HEK293 (cell line): Measurements from ENCODE around the gene ABHD15.
A peak's percentile ranks its signal among the peaks of the same experiment; 100 is the strongest.

ENCODE experiments used
- CTCF ChIA-PET: fragments of 350-600 bp; formaldehyde crosslinking; extraction: SDS; loops from one replicate; lab custom pipeline; 2021; ENCODE audit warnings: antibody characterized with exemption; lab: Yijun Ruan, JAX
- POLR2A ChIA-PET: fragments of 300-600 bp; formaldehyde crosslinking; extraction: SDS; loops from one replicate; lab custom pipeline; 2020; ENCODE audit warnings: antibody characterized with exemption, inconsistent platforms; lab: Yijun Ruan, JAX
- H3K27ac ChIP-seq: fragments of 200-500 bp; sonication (Bioruptor generic); 2 replicates; pipeline ENCODE4 v1.5.1; 2014; ENCODE audit warnings: low read depth, low read length, control low read depth, inconsistent platforms; ENCODE audit errors: extremely low read depth
- H3K36me3 ChIP-seq, 2 experiments: fragments of 200-500 bp in 1 of 2; sonication (Bioruptor generic) in 1 of 2; 1 replicate in 1 of 2; 2 replicates in 1 of 2; pipeline ENCODE4 v1.5.1; 2014 to 2017; ENCODE audit warnings: inconsistent platforms in 2 of 2, low read length in 2 of 2; ENCODE audit not compliant: control insufficient read depth in 2 of 2, insufficient read depth in 1 of 2
- H3K4me1 ChIP-seq: fragments of 200-500 bp; sonication (Bioruptor generic); 2 replicates; pipeline ENCODE4 v1.5.1; 2014; ENCODE audit warnings: mild to moderate bottlenecking, low read length, inconsistent platforms; ENCODE audit not compliant: control insufficient read depth, insufficient read depth
- H3K4me3 ChIP-seq: 2 replicates; pipeline ENCODE4 v1.5.1; 2011; ENCODE audit warnings: low read depth, mild to moderate bottlenecking, control low read depth, low read length, moderate library complexity
- H3K9me3 ChIP-seq: fragments of 200-500 bp; sonication (Bioruptor generic); 2 replicates; pipeline ENCODE4 v1.5.1; 2014; ENCODE audit warnings: low read depth, low read length, inconsistent platforms; ENCODE audit not compliant: control insufficient read depth, insufficient read depth
- FEZF1 ChIP-seq: fragments of 450-650 bp; formaldehyde crosslinking; IDR thresholded peaks from 2 replicates; pipeline ENCODE4 v1.5.1; 2016; ENCODE audit warnings: missing biosample characterization, missing genetic modification characterization
- HIC1 ChIP-seq: fragments of 450-650 bp; formaldehyde crosslinking; IDR thresholded peaks from 2 replicates; pipeline ENCODE4 v1.5.1; 2016; ENCODE audit warnings: missing biosample characterization, missing genetic modification characterization
- KLF1 ChIP-seq: fragments of 450-650 bp; formaldehyde crosslinking; IDR thresholded peaks from 2 replicates; pipeline ENCODE4 v1.5.1; 2016; ENCODE audit warnings: missing biosample characterization, missing genetic modification characterization
- KLF17 ChIP-seq: fragments of 450-650 bp; formaldehyde crosslinking; IDR thresholded peaks from 2 replicates; pipeline ENCODE4 v1.5.1; 2016; ENCODE audit warnings: missing biosample characterization, missing genetic modification characterization
- KLF8 ChIP-seq: fragments of 450-650 bp; formaldehyde crosslinking; IDR thresholded peaks from 2 replicates; pipeline ENCODE4 v1.5.1; 2016; ENCODE audit warnings: missing biosample characterization, missing genetic modification characterization
- MZF1 ChIP-seq: fragments of 450-650 bp; formaldehyde crosslinking; IDR thresholded peaks from 2 replicates; pipeline ENCODE4 v1.5.1; 2017; ENCODE audit warnings: missing biosample characterization, missing genetic modification characterization, borderline replicate concordance
- SCRT2 ChIP-seq: fragments of 450-650 bp; formaldehyde crosslinking; IDR thresholded peaks from 2 replicates; pipeline ENCODE4 v1.5.1; 2016; ENCODE audit warnings: missing biosample characterization, missing genetic modification characterization
- SETDB1 ChIP-seq: IDR thresholded peaks from one replicate; pipeline ENCODE4 v1.6.1; 2017; ENCODE audit warnings: mild to moderate bottlenecking, low read length, moderate library complexity, mixed read lengths; ENCODE audit not compliant: insufficient read length
- SP7 ChIP-seq: fragments of 450-650 bp; formaldehyde crosslinking; IDR thresholded peaks from 2 replicates; pipeline ENCODE4 v1.5.1; 2016; ENCODE audit warnings: missing biosample characterization, missing genetic modification characterization
- TCF7L2 ChIP-seq: IDR thresholded peaks from 2 replicates; pipeline ENCODE4 v1.6.1; 2011; ENCODE audit warnings: low read depth, mild to moderate bottlenecking, inconsistent platforms, low read length, moderate library complexity, borderline replicate concordance
- ZBTB1 ChIP-seq: fragments of 450-650 bp; formaldehyde crosslinking; IDR thresholded peaks from 2 replicates; pipeline ENCODE4 v1.5.1; 2016; ENCODE audit warnings: missing biosample characterization, missing genetic modification characterization
- ZBTB6 ChIP-seq: fragments of 450-650 bp; formaldehyde crosslinking; IDR thresholded peaks from 2 replicates; pipeline ENCODE4 v1.5.1; 2017; ENCODE audit warnings: missing biosample characterization, missing genetic modification characterization
- ZFHX2 ChIP-seq: fragments of 450-650 bp; formaldehyde crosslinking; conservative IDR thresholded peaks from 2 replicates; pipeline ENCODE4 v1.5.1; 2016; ENCODE audit warnings: missing biosample characterization, missing genetic modification characterization
- ZNF16 ChIP-seq: fragments of 450-650 bp; formaldehyde crosslinking; IDR thresholded peaks from 2 replicates; pipeline ENCODE4 v1.5.1; 2016; ENCODE audit warnings: low read depth, missing biosample characterization, missing genetic modification characterization
- ZNF19 ChIP-seq: fragments of 450-650 bp; formaldehyde crosslinking; IDR thresholded peaks from 2 replicates; pipeline ENCODE4; 2016; ENCODE audit warnings: missing biosample characterization, missing genetic modification characterization, low read depth
- ZNF221 ChIP-seq: fragments of 450-650 bp; formaldehyde crosslinking; IDR thresholded peaks from 2 replicates; pipeline ENCODE4 v1.5.1; 2017; ENCODE audit warnings: missing biosample characterization, missing genetic modification characterization, borderline replicate concordance
- ZNF23 ChIP-seq: fragments of 450-650 bp; formaldehyde crosslinking; IDR thresholded peaks from 2 replicates; pipeline ENCODE4 v1.5.1; 2016; ENCODE audit warnings: missing biosample characterization, missing genetic modification characterization, borderline replicate concordance
- ZNF366 ChIP-seq: fragments of 450-650 bp; formaldehyde crosslinking; conservative IDR thresholded peaks from 2 replicates; pipeline ENCODE4 v1.5.1; 2016; ENCODE audit warnings: missing biosample characterization, missing genetic modification characterization
- ZNF394 ChIP-seq: fragments of 450-650 bp; formaldehyde crosslinking; IDR thresholded peaks from 2 replicates; pipeline ENCODE4 v1.5.1; 2016; ENCODE audit warnings: missing biosample characterization, missing genetic modification characterization, mild to moderate bottlenecking, moderate library complexity, borderline replicate concordance
- ZNF433 ChIP-seq: fragments of 450-650 bp; formaldehyde crosslinking; IDR thresholded peaks from 2 replicates; pipeline ENCODE4 v1.5.1; 2016; ENCODE audit warnings: missing biosample characterization, missing genetic modification characterization, low read depth
- ZNF449 ChIP-seq: fragments of 450-650 bp; formaldehyde crosslinking; IDR thresholded peaks from 2 replicates; pipeline ENCODE4 v1.5.1; 2017; ENCODE audit warnings: missing biosample characterization, mild to moderate bottlenecking, missing genetic modification characterization, moderate library complexity
- ZNF530 ChIP-seq: fragments of 450-650 bp; formaldehyde crosslinking; IDR thresholded peaks from 2 replicates; pipeline ENCODE4 v1.5.1; 2016; ENCODE audit warnings: low read depth, missing biosample characterization, missing genetic modification characterization
- ZNF555 ChIP-seq: fragments of 450-650 bp; formaldehyde crosslinking; conservative IDR thresholded peaks from 2 replicates; pipeline ENCODE4 v1.5.1; 2017; ENCODE audit warnings: missing biosample characterization, mild to moderate bottlenecking, missing genetic modification characterization, inconsistent platforms
- ZNF585B ChIP-seq: fragments of 450-650 bp; formaldehyde crosslinking; IDR thresholded peaks from 2 replicates; pipeline ENCODE4 v1.5.1; 2016; ENCODE audit warnings: missing biosample characterization, missing genetic modification characterization
- ZNF600 ChIP-seq: fragments of 450-650 bp; formaldehyde crosslinking; IDR thresholded peaks from 2 replicates; pipeline ENCODE4 v1.5.1; 2016; ENCODE audit warnings: missing biosample characterization, missing genetic modification characterization

Gene ABHD15

GRCh38 chr17:29597361-29598172 is 30.7 kb upstream of the ABHD15 start (continued):
- TF ChIP-seq ZBTB6: peak; percentile 66; the same call in 1 of the 2 replicates
- no peak for TF ChIP-seq TCF7L2
- peak; percentile 97 for TF ChIP-seq ZNF394 (tag by site-specific recombination)
- TF ChIP-seq ZNF366 (tag by site-specific recombination): peak; percentile 39; the same call in 1 of the 2 replicates
- peak; percentile 52; the same call in 1 of the 2 replicates for TF ChIP-seq KLF17

- POLR2A ChIA-PET: interaction anchor here (1.0 to 1.4 kb wide), 2 partner anchors 21 to 26 kb away, joined by 3 read pairs; partner anchors contain the start of gene CORO6
- no peak overlapping the region for H3K4me3 ChIP-seq
- no peaks in the 10 kb centered on the region for H3K36me3 ChIP-seq
- no peak for TF ChIP-seq ZNF530 (tag by site-specific recombination)
- TF ChIP-seq ZNF585B (tag by site-specific recombination): no peak
- no peak for TF ChIP-seq ZBTB1 (tag by site-specific recombination)
- no peak for TF ChIP-seq MZF1 (tag by site-specific recombination)
- no peak for TF ChIP-seq ZNF19 (tag by site-specific recombination)
- TF ChIP-seq KLF8 (tag by site-specific recombination): 0 out of 2 replicates have a peak, but pooled peaks have one; percentile 20
- no peak for TF ChIP-seq SP7
- no peak for TF ChIP-seq SETDB1
- TF ChIP-seq ZNF555 (tag by site-specific recombination): no peak
- no peak for TF ChIP-seq SCRT2 (tag by site-specific recombination)
- peak; percentile 50 for TF ChIP-seq KLF1 (tag by site-specific recombination)
- no peak for TF ChIP-seq ZNF23 (tag by site-specific recombination)
- TF ChIP-seq ZNF433 (tag by site-specific recombination): no peak
- no peak for TF ChIP-seq ZNF600 (tag by site-specific recombination)
- TF ChIP-seq, all 188 proteins: peak for 2
- CTCF ChIA-PET: interaction anchor here (0.6 to 1.7 kb wide), 4 partner anchors 9 to 334 kb away, joined by 3 to 8 read pairs (median 4); no protein-coding TSS in a partner anchor
- H3K9me3 ChIP-seq: no peaks in the 10 kb centered on the region
- H3K4me1 ChIP-seq: peaks cover 36% of the 10 kb centered on the region
- H3K27ac ChIP-seq: peak overlapping the region; percentile 61
These were observed 30.0 kb upstream of the ABHD15 start for GRCh38 chr17:29596811-29597210.

- Histone ChIP-seq H3K36me3 (no peaks in the 10 kb centered on the region), H3K4me3 (no peak overlapping the region), H3K9me3 (no peaks in the 10 kb centered on the region), H3K4me1 (peaks cover 36% of the 10 kb centered on the region), H3K27ac (no peak overlapping the region)
- CTCF ChIA-PET: interaction anchor here (0.6 to 1.7 kb wide), 3 partner anchors 8 to 335 kb away, joined by 3 to 8 read pairs (median 3); no protein-coding TSS in a partner anchor
- POLR2A ChIA-PET: interaction anchor here (0.7 kb wide), 1 partner anchor 42 kb away, joined by 4 read pairs; no protein-coding TSS in a partner anchor
- no peak for TF ChIP-seq ZNF221 (tag by site-specific recombination)
- TF ChIP-seq ZNF16 (tag by site-specific recombination): no peak
- TF ChIP-seq ZNF449: no peak
- TF ChIP-seq FEZF1 (tag by site-specific recombination): no peak
- no peak for TF ChIP-seq MZF1 (tag by site-specific recombination)
- peak; percentile 94 for TF ChIP-seq ZFHX2 (tag by site-specific recombination)
- TF ChIP-seq HIC1: peak; percentile 71; the same call in 1 of the 2 replicates
These were observed 29.3 kb upstream of the ABHD15 start for GRCh38 chr17:29595943-29596774.
